ENCODE measurements around the gene TTBK1. TPM values are rescaled to one million over a fixed set of nuclear protein-coding genes. Genes with fewer than 3 reads are reported as not detected.

TTBK1 gene
- total RNA-seq, 6 experiments from 2014 or later: 0.83 to 1.6 (median 0.87) TPM

GRCh38 chr6:43248101-43248500 is 4.8 kb downstream of the TTBK1 start:
- H3K9me3 ChIP-seq: no peaks in the 10 kb centered on the region
- intact Hi-C loops (cut with DNase I): no loop called here
- no peak overlapping the region for H3K27ac ChIP-seq
- ATAC-seq: no peak
- H3K27me3 ChIP-seq: no peaks in the 10 kb centered on the region
- H3K36me3 ChIP-seq: no peaks in the 10 kb centered on the region
- TF ChIP-seq CTCF (IDR thresholded peaks at IDR 0.05): no peak
- TF ChIP-seq POLR2A (IDR thresholded peaks at IDR 0.05): no peak
- DNase-seq: peak in 1 of 3 donors; percentile 16
- WGBS (ENCODE audit: insufficient coverage, low coverage, low lambda C conversion rate, missing lambda C conversion rate): 76% methylated on average over 3 of the region's 3 CpGs
- peak overlapping the region in 1 of 3 donors; percentile 50 for H3K4me3 ChIP-seq
- H3K4me1 ChIP-seq: peaks cover 0 to 9% (median 0%) of the 10 kb centered on the region in 4 donors

GRCh38 chr6:43248791-43249190 is 5.5 kb downstream of the TTBK1 start:
- ATAC-seq: no peak

GRCh38 chr6:43250992-43251373 is 7.7 kb downstream of the TTBK1 start:
- no peak overlapping the region for H3K4me3 ChIP-seq
- no peaks in the 10 kb centered on the region for H3K9me3 ChIP-seq
- DNase-seq (no peak), ATAC-seq (no peak)
- 10% methylated on average over 8 of the region's 8 CpGs for WGBS (ENCODE audit: insufficient coverage, low coverage, low lambda C conversion rate, missing lambda C conversion rate)
- intact Hi-C loops (cut with DNase I): no loop called here
- no peak for TF ChIP-seq CTCF (IDR thresholded peaks at IDR 0.05)
- no peak for TF ChIP-seq POLR2A (IDR thresholded peaks at IDR 0.05)
- no peak overlapping the region for H3K27ac ChIP-seq
- no peaks in the 10 kb centered on the region for H3K36me3 ChIP-seq
- peaks cover 0 to 9% (median 0%) of the 10 kb centered on the region in 4 donors for H3K4me1 ChIP-seq
- no peaks in the 10 kb centered on the region for H3K27me3 ChIP-seq

More at GRCh38 chr6:43248791-43249190, 5.5 kb downstream of the TTBK1 start:
- Histone ChIP-seq H3K27ac (no peak overlapping the region), H3K4me3 (no peak overlapping the region), H3K36me3 (no peaks in the 10 kb centered on the region), H3K27me3 (no peaks in the 10 kb centered on the region), H3K9me3 (no peaks in the 10 kb centered on the region), H3K4me1 (peaks cover 0 to 9% (median 0%) of the 10 kb centered on the region in 4 donors)
- intact Hi-C loops (cut with DNase I): no loop called here
- TF ChIP-seq POLR2A (IDR thresholded peaks at IDR 0.05): no peak
- no peak for TF ChIP-seq CTCF (IDR thresholded peaks at IDR 0.05)
- DNase-seq: no peak

- no peaks in the 10 kb centered on the region for H3K27me3 ChIP-seq
- DNase-seq (no peak), ATAC-seq (no peak)
- intact Hi-C loops (cut with DNase I): no loop called here
- no peaks in the 10 kb centered on the region for H3K36me3 ChIP-seq
- no peaks in the 10 kb centered on the region for H3K9me3 ChIP-seq
- H3K27ac ChIP-seq: no peak overlapping the region
- no peak for TF ChIP-seq POLR2A (IDR thresholded peaks at IDR 0.05)
- no peak for TF ChIP-seq CTCF (IDR thresholded peaks at IDR 0.05)
- H3K4me3 ChIP-seq: no peak overlapping the region
- 60% methylated on average over 1 of the region's 11 CpGs for WGBS (ENCODE audit: insufficient coverage, low coverage, low lambda C conversion rate, missing lambda C conversion rate)
- no peaks in the 10 kb centered on the region for H3K4me1 ChIP-seq
Measured at GRCh38 chr6:43253401-43253800, 10.1 kb downstream of the TTBK1 start.
